Esophagus mucosa (tissue), 1 donor: ENCODE measurements around the gene IGLL1. TPM values are rescaled to one million over a fixed set of nuclear protein-coding genes. Genes with fewer than 3 reads are reported as not detected.

Experiments used
- ATAC-seq: fragments of 200-7000 bp; cut with Tn5 transposase; one replicate; pipeline ENCODE4 v1.9.1; 2020
- total RNA-seq: library from RNA; stranded (reverse); gene quantifications from one replicate; pipeline ENCODE4 v1.2.4, GENCODE V29; 2023
- donor health status: DM: yes; HTN: yes; CAD: no.

IGLL1 gene
- total RNA-seq, 1 donor from 2014 or later, result not detected

DNA sequence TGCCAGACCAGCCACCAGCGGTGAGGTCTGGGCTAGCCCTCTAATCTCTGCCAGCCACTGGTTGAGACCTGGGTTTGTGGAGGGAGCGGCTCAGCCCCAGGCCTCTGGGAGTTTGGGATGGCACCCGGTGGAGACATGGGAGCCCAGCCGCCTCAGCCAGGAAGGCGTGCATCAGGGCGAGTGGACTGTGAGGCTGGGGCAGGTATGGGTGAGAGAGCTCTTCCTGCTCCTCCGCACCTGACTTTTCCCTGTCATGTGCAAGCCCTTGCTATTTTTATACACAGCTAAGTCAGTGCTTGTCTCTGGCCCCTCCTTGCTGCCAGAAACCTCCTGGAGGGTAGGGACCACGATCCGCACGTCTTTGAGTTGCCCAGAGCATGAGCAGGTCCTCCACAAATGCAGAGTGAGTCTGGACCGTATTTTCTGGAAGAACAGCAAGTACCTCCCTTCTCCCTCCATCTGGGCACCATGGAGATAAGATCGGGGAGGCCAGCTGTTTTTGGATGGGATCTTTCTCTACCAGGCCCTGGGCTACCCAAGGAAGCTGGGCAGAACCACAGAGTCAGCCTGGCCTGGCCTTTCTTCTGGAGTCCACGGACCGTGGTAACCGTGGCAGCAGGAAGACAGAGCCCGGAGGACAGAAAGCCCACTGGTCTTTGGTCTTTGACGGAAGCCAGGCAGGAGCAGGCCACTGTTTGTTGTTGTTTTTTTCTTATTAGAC lies 53.3 kb downstream of the IGLL1 start:
- ATAC-seq, result no peak

DNA sequence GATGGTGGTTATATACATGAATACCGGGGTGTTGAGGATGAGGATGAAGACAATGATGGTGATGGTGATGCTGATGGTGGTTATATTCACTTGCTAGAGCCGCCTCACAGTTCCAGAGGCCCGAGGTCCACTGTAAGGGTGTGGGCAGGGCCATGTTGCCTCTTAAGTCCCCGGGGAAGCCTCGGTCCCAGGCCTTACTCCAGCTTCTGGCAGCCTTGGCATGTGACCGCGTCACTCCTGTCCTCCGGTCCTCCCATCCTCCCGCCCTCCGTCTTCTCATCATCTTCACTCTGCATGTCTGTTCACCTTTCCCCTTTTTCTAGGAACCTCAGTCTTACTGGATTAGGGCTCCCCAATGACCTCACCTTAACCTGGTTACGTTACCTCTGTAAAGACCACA lies 54.6 kb downstream of the IGLL1 start:
- no peak for ATAC-seq

DNA sequence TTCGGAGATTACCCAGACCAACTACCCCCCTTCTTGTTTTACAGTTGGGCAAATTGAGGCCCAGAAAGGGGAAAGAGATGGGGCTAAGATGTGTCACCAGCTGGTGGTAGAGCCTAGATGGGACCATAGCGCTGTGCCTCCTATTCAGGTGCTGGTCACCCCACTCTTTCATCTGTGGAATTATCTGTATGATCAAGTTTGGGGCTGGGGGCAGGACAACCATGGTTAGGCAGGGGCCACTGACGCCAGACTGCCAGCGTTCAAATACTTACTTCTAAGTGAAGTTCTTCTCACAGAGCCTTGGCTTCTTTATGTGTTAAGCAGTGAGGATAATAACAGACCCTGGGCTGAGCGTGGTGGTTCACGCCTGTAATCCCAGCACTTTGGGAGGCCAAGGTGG lies 55.9 kb downstream of the IGLL1 start:
- ATAC-seq, result no peak

DNA sequence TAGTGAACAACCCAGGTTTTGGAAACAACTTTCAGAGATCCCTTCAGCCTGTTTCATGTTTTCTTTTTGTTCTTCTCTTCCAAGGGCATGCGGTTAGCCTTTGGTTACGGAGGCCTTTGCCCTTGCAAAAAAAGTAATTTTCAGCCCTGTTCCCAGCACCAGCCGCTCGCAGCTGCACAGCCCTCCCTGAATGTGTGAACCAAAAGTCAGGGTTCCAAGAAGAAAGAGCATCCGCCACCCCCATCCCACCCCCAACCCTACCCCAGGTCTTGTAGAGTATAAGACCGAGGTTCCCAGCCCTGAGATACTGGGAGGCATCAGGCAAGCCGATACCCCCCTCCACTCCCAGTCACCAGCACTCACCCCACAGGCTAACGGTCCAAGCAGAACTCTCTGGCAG lies 56.4 kb downstream of the IGLL1 start:
- ATAC-seq, result no peak

Other genes starting within 250 kb of the IGLL1 start
- gene DRICH1, start 52.0 kb upstream of the IGLL1 start, total RNA-seq, result 0.32 TPM
- gene RGL4, start 110.7 kb upstream of the IGLL1 start, total RNA-seq, result not detected
- gene ZNF70, start 170.8 kb upstream of the IGLL1 start, total RNA-seq, result 1.4 TPM
- 0.84 TPM for gene VPREB3, start 174.1 kb upstream of the IGLL1 start, total RNA-seq
- gene C22orf15, start 182.7 kb upstream of the IGLL1 start, total RNA-seq, result not detected
- 124 TPM for gene CHCHD10, start 187.7 kb upstream of the IGLL1 start, total RNA-seq
- 1.7 TPM for gene MMP11, start 192.6 kb upstream of the IGLL1 start, total RNA-seq
- 60.3 TPM for gene SMARCB1, start 206.7 kb upstream of the IGLL1 start, total RNA-seq